ENCODE measurements around the gene CLCN3. TPM values are rescaled to one million over a fixed set of nuclear protein-coding genes. Genes with fewer than 3 reads are reported as not detected.

CLCN3 gene
- total RNA-seq, 1 experiment from 2014 or later, result 29.1 TPM

- ATAC-seq, result no peak
- POLR2A ChIA-PET, result no interaction called here
These were observed 29.3 kb downstream of the CLCN3 start for GRCh38 chr4:169649545-169650226.

DNA sequence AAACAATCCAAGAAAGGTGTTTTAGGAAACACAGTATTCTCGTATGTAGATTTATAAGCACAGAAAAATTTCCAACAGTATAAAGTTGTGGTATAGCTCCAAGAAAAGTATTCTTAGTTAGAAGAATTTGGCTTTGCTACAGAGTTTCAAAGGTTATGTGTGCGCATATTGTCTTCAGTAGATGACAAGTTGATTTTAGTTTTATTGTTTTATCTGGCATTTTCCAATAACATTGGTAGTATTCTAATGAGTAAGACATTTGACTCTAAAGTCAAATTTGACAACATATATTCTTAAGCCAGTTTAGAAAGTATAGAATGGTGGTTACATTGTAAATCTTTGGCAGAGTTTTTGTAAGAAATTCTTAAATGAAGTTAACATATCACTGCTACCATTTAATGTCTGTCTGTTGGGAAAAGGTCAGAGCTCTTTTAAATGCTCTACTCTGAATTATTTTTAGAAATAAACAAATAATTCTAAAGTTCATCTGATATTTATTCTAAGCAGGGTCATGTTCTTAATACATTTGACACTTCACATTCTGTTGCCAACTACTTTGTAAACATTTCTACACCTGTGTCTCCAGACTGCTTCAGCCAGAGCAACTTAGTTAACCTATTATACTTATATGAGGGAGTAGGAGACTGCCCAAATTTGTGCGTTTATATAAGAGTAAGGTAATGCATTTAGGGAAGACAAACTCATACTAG lies 30.0 kb downstream of the CLCN3 start:
- ChIA-PET POLR2A (no interaction called here), CTCF (no interaction called here)
- peaks cover 5% of the 10 kb centered on the region for H3K9me3 Mint-ChIP-seq
- no peaks in the 10 kb centered on the region for H3K4me1 Mint-ChIP-seq
- no peak overlapping the region for H3K4me3 Mint-ChIP-seq
- ATAC-seq (no peak), DNase-seq (ENCODE audit: low spot score) (no peak)
- H3K27me3 Mint-ChIP-seq (ENCODE audit: low read depth), result no peaks in the 10 kb centered on the region
- peaks cover 6% of the 10 kb centered on the region; the same call in 1 of the 2 replicates for H3K36me3 Mint-ChIP-seq
- peak overlapping the region; percentile 20; the same call in 1 of the 2 replicates for H3K27ac Mint-ChIP-seq
- TF ChIP-seq PRDM15 (CRISPR knock-in tag; IDR thresholded peaks at IDR 0.05) (no peak), SMAD4 (CRISPR knock-in tag; IDR thresholded peaks at IDR 0.05) (no peak), FOXJ3 (CRISPR knock-in tag; IDR thresholded peaks at IDR 0.05; ENCODE audit: borderline replicate concordance) (no peak), ZNF263 (CRISPR knock-in tag; IDR thresholded peaks at IDR 0.05; ENCODE audit: low read depth) (no peak), GTF2I (CRISPR knock-in tag; conservative IDR thresholded peaks at IDR 0.05) (no peak), NR2C2 (CRISPR knock-in tag; IDR thresholded peaks at IDR 0.05) (no peak), STAT6 (CRISPR knock-in tag; conservative IDR thresholded peaks at IDR 0.05; ENCODE audit: low read depth) (no peak)

More at GRCh38 chr4:169649545-169650226, 29.3 kb downstream of the CLCN3 start:
- H3K36me3 Mint-ChIP-seq, result peaks cover 4% of the 10 kb centered on the region; the same call in 1 of the 2 replicates
- no peaks in the 10 kb centered on the region for H3K27me3 Mint-ChIP-seq (ENCODE audit: low read depth)
- H3K4me3 Mint-ChIP-seq, result no peak overlapping the region
- H3K27ac Mint-ChIP-seq, result no peak overlapping the region
- no peaks in the 10 kb centered on the region for H3K4me1 Mint-ChIP-seq
- TF ChIP-seq, protein P1, sequence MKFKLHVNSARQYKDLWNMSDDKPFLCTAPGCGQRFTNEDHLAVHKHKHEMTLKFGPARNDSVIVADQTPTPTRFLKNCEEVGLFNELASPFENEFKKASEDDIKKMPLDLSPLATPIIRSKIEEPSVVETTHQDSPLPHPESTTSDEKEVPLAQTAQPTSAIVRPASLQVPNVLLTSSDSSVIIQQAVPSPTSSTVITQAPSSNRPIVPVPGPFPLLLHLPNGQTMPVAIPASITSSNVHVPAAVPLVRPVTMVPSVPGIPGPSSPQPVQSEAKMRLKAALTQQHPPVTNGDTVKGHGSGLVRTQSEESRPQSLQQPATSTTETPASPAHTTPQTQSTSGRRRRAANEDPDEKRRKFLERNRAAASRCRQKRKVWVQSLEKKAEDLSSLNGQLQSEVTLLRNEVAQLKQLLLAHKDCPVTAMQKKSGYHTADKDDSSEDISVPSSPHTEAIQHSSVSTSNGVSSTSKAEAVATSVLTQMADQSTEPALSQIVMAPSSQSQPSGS (CRISPR knock-in tag; IDR thresholded peaks at IDR 0.05; ENCODE audit: borderline replicate concordance, low read depth), result no peak
- TF ChIP-seq, protein P2, sequence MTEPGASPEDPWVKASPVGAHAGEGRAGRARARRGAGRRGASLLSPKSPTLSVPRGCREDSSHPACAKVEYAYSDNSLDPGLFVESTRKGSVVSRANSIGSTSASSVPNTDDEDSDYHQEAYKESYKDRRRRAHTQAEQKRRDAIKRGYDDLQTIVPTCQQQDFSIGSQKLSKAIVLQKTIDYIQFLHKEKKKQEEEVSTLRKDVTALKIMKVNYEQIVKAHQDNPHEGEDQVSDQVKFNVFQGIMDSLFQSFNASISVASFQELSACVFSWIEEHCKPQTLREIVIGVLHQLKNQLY (CRISPR knock-in tag; IDR thresholded peaks at IDR 0.05), result no peak
- TF ChIP-seq ZNF121 (CRISPR knock-in tag; IDR thresholded peaks at IDR 0.05) (no peak), ZNF138 (CRISPR knock-in tag; conservative IDR thresholded peaks at IDR 0.05) (no peak), SMAD4 (CRISPR knock-in tag; IDR thresholded peaks at IDR 0.05) (no peak), JAZF1 (CRISPR knock-in tag; IDR thresholded peaks at IDR 0.05) (no peak), ZMAT4 (CRISPR knock-in tag; IDR thresholded peaks at IDR 0.05) (no peak), NR1H2 (CRISPR knock-in tag; IDR thresholded peaks at IDR 0.05) (no peak), ZNF232 (CRISPR knock-in tag; IDR thresholded peaks at IDR 0.05) (no peak), ZNF396 (CRISPR knock-in tag; IDR thresholded peaks at IDR 0.05; ENCODE audit: borderline replicate concordance) (no peak), KAT7 (CRISPR knock-in tag; IDR thresholded peaks at IDR 0.05; ENCODE audit: borderline replicate concordance) (no peak)
- TF ChIP-seq, protein P3, sequence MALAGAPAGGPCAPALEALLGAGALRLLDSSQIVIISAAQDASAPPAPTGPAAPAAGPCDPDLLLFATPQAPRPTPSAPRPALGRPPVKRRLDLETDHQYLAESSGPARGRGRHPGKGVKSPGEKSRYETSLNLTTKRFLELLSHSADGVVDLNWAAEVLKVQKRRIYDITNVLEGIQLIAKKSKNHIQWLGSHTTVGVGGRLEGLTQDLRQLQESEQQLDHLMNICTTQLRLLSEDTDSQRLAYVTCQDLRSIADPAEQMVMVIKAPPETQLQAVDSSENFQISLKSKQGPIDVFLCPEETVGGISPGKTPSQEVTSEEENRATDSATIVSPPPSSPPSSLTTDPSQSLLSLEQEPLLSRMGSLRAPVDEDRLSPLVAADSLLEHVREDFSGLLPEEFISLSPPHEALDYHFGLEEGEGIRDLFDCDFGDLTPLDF (CRISPR knock-in tag; IDR thresholded peaks at IDR 0.05), result no peak
- TF ChIP-seq, protein P4, sequence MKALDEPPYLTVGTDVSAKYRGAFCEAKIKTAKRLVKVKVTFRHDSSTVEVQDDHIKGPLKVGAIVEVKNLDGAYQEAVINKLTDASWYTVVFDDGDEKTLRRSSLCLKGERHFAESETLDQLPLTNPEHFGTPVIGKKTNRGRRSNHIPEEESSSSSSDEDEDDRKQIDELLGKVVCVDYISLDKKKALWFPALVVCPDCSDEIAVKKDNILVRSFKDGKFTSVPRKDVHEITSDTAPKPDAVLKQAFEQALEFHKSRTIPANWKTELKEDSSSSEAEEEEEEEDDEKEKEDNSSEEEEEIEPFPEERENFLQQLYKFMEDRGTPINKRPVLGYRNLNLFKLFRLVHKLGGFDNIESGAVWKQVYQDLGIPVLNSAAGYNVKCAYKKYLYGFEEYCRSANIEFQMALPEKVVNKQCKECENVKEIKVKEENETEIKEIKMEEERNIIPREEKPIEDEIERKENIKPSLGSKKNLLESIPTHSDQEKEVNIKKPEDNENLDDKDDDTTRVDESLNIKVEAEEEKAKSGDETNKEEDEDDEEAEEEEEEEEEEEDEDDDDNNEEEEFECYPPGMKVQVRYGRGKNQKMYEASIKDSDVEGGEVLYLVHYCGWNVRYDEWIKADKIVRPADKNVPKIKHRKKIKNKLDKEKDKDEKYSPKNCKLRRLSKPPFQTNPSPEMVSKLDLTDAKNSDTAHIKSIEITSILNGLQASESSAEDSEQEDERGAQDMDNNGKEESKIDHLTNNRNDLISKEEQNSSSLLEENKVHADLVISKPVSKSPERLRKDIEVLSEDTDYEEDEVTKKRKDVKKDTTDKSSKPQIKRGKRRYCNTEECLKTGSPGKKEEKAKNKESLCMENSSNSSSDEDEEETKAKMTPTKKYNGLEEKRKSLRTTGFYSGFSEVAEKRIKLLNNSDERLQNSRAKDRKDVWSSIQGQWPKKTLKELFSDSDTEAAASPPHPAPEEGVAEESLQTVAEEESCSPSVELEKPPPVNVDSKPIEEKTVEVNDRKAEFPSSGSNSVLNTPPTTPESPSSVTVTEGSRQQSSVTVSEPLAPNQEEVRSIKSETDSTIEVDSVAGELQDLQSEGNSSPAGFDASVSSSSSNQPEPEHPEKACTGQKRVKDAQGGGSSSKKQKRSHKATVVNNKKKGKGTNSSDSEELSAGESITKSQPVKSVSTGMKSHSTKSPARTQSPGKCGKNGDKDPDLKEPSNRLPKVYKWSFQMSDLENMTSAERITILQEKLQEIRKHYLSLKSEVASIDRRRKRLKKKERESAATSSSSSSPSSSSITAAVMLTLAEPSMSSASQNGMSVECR (CRISPR knock-in tag; IDR thresholded peaks at IDR 0.05; ENCODE audit: borderline replicate concordance), result no peak
- H3K9me3 Mint-ChIP-seq, result peaks cover 5% of the 10 kb centered on the region
- CTCF ChIA-PET, result no interaction called here
- DNase-seq (ENCODE audit: low spot score), result no peak
